ENCODE measurements around the gene POLR2C. TPM values are rescaled to one million over a fixed set of nuclear protein-coding genes. Genes with fewer than 3 reads are reported as not detected.

Gene POLR2C
- total and polyA plus RNA-seq, 2 of the 13 experiments (the other 11 are each of a cell fraction or from before 2014, with no cell fraction given) = 104 to 216 TPM

- no peak for TF ChIP-seq ZNF280B (CRISPR knock-in tag; IDR thresholded peaks at IDR 0.05; ENCODE audit: borderline replicate concordance)
- TF ChIP-seq SIX1 (CRISPR knock-in tag; IDR thresholded peaks at IDR 0.05; ENCODE audit: borderline replicate concordance) = peak; percentile 39; the same call in 1 of the 2 replicates
- no peak for TF ChIP-seq ZNF569 (CRISPR knock-in tag; IDR thresholded peaks at IDR 0.05; ENCODE audit: borderline replicate concordance)
- TF ChIP-seq ZBTB25 (CRISPR knock-in tag; IDR thresholded peaks at IDR 0.05) = 0 out of 2 replicates have a peak, but pooled peaks have one; percentile 39
- no peak for TF ChIP-seq JUNB (CRISPR knock-in tag; IDR thresholded peaks at IDR 0.05; ENCODE audit: borderline replicate concordance)
- TF ChIP-seq ZNF34 (CRISPR knock-in tag; IDR thresholded peaks at IDR 0.05; ENCODE audit: borderline replicate concordance) = no peak
- TF ChIP-seq ZBTB4 (CRISPR knock-in tag; IDR thresholded peaks at IDR 0.05; ENCODE audit: borderline replicate concordance) = no peak
- no peak for TF ChIP-seq KDM4B (CRISPR knock-in tag; IDR thresholded peaks at IDR 0.05)
- no peak for TF ChIP-seq ELF4 (CRISPR knock-in tag; IDR thresholded peaks at IDR 0.05; ENCODE audit: borderline replicate concordance)
- no peak for TF ChIP-seq SIN3A (IDR thresholded peaks at IDR 0.05; ENCODE audit: borderline replicate concordance, low read depth, low read length)
- no peak for TF ChIP-seq SIX4 (CRISPR knock-in tag; IDR thresholded peaks at IDR 0.05)
- TF ChIP-seq ZNF292 (CRISPR knock-in tag; IDR thresholded peaks at IDR 0.05; ENCODE audit: borderline replicate concordance, low read depth) = no peak
- TF ChIP-seq ZBTB46 (CRISPR knock-in tag; IDR thresholded peaks at IDR 0.05; ENCODE audit: borderline replicate concordance) = no peak
- TF ChIP-seq ZNF326 (CRISPR knock-in tag; IDR thresholded peaks at IDR 0.05; ENCODE audit: borderline replicate concordance) = no peak
Observed at GRCh38 chr16:57422026-57422944, 40.2 kb upstream of the POLR2C start (continued).
